ENCODE data around the gene TMEM147.
A peak's percentile ranks its signal among the peaks of the same experiment; 100 is the strongest.

TMEM147 gene

DNA sequence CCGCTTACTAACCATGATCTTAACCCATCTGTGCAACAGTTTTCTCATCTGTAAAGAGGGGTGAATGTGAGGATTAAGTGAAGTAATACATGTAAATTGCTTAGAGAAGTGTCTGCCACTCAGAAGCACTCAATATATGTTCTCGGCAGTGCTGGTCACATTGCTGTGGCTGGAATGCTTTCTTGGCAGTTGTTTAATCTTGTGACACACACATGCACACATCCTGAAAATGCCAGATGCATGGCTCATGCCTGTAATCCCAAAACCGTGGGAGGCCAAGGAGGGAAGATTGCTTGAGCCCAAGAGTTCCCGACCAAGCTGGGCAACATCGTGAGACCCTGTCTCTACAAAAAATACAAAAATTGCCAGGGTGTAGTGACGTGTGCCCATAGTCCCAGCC is 27.1 kb upstream of the TMEM147 start:
- no peak for DNase-seq (ENCODE audit: extremely low read depth in 1 of 2, low read depth in 1 of 2)

DNA sequence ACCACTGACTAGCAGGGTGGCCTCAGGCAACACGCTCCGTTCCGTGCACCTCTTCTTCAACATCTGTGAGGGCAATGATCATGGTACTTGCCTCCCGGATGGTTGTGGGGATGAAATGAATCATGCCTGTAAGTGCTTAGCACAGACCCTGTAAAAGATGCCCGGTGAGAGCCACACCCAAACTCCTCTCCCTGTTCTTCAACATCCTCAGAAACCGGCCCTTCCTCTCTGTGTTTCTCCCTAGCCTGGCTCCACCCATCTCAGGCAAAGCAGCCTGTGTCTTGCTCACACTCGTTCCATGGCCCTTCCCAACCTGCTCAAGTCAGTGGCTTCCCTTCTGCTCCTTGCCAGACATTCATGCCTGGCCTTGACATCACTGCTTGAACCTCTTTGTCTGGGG is 26.1 kb upstream of the TMEM147 start:
- no peak for DNase-seq (ENCODE audit: extremely low read depth in 1 of 2, low read depth in 1 of 2)

DNA sequence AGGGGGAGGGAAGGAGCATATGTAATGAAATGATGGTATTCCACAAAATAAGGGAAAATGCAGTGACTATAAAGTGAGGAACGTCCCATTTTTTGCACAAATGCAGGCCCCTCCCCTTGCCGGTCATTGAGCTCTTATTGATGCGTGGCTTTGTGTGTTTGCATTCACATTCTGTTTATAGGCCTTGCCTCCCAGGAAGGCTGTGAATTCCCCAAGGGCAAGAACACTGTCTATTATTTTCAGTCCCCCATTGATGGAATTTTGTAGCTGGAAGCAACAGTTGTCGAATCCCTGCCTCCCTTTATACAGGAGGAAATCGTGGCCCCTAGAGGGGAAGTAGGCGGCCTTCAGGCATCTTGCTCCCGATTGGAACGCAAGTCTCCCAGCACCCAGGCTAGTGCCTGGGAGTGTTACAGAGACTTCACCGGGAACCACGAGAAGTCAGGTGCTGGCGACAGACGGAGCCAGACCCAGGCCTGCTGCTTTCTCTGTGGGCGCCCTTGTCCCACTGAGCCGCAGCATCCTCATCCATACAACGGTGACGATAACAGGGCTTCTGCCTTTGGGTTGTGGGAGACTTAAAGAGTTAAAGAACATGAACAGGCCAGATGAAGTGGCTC is 24.2 kb upstream of the TMEM147 start:
- DNase-seq (ENCODE audit: extremely low read depth in 1 of 2, low read depth in 1 of 2), result no peak

DNA sequence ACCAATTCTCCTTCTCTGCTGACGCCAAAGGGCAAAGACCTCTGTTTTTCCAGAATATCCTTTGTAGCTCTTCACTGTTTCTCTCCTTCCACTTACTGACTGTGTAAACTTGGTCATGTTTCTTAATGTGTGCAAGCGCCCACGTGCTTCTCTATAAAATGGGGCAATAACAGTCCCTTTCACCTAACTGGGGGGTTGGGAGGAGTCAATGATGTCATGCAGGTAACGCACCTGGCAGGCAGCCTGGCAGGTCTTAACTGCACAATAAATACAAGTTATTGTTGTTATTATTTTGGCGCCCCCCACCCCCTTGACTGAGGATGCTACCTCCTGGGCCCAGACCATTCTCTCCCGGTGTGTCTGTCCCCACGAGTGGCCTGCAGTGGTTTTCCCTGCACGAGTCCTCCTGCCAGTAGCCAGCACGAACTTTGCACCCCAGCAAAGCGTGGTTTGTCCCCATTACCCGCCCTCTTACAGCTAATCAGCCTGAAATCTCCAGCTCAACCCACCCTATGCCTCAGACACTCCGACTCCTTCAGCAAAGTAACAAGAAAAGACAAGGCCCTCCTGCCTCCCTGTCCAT is 22.6 kb upstream of the TMEM147 start:
- no peak for DNase-seq (ENCODE audit: extremely low read depth in 1 of 2, low read depth in 1 of 2)

DNA sequence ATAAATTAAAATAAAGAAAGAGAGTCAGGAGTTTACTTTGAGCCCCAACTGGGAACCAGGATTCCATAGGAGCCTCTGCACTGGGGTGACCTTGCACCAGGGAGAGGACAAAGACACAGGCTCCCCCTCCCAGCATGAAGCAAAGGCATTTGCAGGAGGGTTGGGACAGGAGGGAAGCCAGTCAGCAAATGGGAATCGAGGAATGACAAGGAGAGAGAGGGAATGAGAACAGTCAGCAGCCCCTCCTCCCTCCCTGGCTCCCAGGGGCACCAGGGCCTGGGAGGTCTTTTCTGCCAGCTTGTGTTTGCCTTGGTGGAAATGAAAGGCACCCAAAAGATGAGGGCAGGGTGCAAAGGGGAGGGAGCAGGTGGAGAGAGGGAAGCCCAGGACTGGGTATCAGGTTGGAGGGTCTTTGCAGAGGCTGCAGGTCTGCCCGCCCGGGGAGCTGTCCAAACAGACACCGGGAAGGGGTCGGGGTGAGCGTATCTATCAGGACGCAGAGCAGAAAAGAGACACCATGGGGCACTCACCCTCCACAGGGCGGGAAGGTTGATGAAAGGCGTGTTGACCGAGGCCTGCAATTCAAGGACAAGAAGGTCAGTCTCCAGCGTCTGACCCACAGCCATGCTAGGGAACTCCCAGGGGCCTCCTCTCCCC is 21.1 kb upstream of the TMEM147 start:
- no peak for DNase-seq (ENCODE audit: extremely low read depth in 1 of 2, low read depth in 1 of 2)

DNA sequence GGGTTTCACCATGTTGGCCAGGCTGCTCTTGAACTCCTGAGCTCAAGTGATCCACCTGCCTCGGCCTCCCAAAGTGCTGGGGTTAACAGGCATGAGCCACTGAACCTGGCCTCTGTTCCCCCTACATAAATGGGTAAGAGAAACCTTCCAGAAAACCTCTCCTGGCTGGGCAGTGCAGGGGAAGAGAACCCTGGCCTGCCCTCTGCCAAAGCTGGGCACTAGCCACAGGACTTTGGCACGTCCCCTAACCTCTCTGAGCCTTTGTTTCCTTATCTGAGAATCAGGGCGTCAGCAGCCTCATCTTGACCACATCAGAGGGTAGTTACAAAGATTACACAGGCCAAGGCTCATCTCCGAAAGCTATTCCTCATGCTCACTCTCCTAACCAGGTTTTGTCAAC is 19.6 kb upstream of the TMEM147 start:
- no peak for DNase-seq (ENCODE audit: extremely low read depth in 1 of 2, low read depth in 1 of 2)

DNA sequence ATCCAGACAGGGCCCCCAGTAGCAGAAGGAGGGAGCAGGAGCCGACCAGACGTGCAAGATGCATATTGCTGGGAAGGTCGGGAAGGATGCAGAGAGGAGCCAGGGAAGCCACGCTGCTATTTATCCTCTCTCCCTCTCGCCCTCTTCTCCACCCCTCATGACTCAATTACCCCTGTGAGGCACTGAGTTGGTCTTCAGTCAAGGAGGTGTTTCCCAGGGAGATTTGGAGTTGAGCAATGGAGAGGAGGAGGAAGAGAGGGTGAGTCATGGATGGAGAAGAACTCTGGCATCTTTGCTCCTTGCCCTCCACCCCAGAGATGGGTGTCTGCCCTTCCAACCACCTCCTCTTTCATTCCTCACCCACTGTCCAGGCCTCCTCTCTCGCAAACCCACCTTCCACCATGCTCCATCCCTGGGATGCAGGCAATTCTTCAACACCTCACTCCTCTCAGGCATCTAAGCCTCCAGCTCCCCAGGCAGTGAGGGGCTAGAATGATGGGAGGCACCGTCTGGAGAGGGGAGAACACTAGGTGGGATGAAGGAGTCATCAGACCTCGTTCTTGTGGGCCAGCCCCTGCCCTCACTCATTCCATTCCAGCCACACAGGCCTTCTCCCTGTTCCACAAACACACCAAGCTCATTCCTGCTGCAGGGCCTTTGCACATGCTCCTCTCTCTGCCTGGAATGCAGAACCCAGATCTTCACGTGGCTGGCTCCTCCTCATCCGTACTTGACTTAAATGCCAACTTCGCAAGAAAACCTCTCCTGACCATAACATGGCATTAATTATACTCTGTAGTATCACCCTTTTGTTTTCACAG is 17.0 kb upstream of the TMEM147 start, which contains the start of gene SBSN:
Gene SBSN (minus strand): TSS at position 94 of the 821 bp plus-strand sequence. CDS start 30 bp downstream, at position 64.
- no peak for DNase-seq (ENCODE audit: extremely low read depth in 1 of 2, low read depth in 1 of 2)

DNA sequence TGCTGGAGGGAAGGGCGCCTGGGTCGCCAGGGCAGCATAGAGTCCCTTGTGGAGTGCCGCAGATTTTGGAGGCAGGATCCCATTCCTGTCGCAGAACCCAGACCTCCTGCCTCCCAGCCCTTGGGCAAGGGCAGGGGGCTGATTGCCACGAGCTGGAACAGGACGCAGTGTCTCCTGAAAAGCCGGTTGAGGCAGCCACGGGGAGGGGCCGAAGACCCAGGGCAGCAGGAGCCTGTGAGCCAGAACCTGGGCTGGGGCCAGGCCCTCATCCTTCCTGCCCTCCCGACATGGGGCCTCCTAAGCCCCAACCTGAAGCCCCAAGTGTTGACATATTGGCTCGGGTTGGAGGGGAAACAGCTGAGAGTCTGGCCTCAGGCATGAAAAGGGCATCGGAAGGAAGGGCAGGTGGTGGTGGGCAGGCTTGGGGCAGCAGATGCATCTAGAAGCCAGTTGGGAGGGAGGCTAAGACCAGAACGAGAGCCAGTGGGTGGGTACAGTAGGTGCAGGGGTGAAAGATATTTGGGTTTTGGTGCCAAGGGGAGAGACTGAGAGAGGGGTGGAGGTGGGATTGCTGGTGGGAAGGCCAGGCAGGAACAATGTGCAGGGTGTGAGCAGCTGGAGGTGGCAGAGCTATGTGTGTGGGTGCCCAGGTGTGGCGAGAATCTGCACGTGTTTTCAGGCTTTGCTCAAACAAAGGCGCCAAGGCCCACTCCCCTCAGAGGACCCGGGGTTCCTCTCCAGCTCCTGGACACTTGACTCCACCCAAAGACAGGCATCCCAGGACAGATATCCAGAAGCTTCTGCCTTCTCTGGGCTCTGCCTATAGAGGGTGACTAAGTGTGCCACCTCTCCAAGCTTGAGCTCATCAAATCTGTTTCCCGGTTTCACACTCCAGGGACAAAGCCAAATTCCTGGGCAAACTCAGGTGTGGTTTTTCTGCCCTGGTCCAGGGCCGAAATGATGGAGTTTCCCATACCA is 15.9 kb upstream of the TMEM147 start:
- no peak for DNase-seq (ENCODE audit: extremely low read depth in 1 of 2, low read depth in 1 of 2)

DNA sequence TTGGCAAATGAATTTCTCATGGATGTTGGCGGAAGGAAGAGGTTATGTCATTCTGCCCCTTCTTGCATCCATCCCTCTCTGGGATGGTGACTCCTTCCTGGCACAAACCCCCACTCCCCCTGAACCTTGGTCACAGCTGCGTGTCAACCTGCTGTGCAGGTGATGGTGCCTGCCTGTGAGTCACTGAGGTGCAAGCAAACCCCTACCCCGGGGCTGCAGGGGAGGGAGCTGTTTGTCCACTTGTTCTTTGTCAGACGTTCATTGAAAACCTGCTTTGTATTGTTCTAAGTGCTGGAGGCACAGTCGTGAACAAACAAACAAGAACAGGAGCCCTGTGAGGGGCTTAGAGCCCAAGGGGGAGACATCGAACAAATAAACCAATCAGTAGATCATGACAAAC is 14.1 kb upstream of the TMEM147 start:
- no peak for DNase-seq (ENCODE audit: extremely low read depth in 1 of 2, low read depth in 1 of 2)

DNA sequence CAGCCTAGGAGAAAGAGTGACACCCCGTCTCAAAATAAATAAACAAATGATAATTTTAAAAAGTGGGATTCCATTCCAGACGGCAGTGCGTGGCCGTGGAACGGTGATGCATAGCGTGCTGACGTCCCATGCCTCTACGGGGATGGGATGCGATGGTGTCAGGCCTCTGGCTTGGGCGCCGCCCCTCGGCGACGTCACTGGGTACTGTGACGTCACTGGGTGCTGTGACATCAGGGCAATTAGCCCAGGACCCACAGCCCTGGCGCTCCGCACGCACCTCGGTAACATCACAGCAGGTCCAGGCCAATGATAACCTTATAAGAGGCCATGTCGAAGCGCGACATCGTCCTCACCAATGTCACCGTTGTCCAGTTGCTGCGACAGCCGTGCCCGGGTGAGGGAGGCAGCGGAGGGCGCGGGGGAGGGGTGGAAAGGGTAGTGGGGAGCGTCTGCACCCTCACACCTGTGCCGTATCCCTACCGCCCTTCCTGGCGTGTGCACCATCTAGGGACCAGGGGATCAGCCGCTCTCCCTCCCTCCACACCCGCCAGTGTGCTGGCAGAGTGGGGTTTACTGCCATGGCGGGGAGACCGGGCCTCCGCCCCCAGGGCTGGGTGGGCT is 12.1 kb upstream of the TMEM147 start, which contains the start of gene GAPDHS:
Gene GAPDHS (plus strand): TSS at position 256 of the 621 bp plus-strand sequence. CDS start 72 bp downstream, at position 328.
- DNase-seq (ENCODE audit: extremely low read depth in 1 of 2, low read depth in 1 of 2), result no peak

DNA sequence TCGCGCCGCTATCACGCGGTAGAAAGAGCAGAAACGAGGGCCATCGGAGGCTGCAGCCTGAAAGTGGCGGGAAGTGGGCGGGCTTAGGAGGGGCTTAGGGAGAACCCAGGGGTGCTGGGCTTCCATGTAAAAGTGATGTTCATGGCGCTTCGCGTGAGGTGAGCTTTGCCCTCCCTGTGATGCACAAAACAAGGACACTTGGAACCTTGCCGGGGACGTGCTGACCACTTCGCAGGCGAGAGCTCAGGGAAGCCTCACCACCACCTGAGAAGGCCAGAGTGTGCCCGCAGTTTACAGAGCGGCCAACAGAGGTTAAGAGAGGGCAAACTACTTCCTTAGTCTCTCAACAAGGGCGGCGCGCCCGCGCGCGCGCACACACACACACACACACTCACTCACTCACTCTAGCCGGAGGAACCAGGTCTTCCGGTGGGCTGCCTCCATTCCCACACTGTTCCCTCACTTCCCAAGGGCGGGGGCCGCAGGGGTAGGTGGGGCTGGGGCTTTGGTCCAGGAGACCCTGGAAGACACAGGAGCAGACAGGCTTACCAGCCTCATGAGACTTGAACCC is 11.5 kb upstream of the TMEM147 start:
- peak in 1 of 2 donors; percentile 25 for DNase-seq (ENCODE audit: extremely low read depth in 1 of 2, low read depth in 1 of 2)

DNA sequence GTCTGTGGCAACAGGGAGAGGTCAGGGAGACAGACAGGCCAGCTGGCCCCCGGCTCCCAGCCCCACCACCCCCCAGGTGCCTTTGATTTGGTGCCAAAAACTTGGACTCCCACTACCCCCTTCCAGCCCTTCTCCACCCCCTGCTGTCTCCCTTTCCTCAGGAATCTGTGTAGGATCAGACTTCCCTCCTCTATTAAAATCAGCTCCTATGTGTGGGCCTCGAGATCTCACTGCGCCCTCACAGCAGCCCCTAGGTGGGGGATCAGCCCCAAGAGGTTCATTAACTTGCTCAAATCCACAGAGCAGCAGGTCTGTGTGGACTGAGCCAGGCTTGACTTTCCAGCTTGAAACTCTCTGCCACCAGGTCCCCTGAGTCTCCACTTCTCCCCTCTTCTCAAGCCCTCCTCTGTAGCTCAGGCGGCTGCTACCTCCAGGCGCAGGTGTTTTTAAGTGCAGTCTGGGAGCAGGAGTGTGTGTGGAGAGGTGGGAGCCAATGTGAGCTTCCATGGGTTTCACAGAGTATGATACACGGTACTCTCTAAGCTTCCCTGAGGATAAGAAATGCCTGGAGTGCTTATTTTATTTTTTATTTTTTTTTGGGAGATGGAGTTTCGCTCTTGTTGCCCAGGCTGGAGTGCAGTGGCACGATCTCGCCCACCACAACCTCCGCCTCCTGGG is 10.5 kb upstream of the TMEM147 start:
- DNase-seq (ENCODE audit: extremely low read depth in 1 of 2, low read depth in 1 of 2), result no peak

DNA sequence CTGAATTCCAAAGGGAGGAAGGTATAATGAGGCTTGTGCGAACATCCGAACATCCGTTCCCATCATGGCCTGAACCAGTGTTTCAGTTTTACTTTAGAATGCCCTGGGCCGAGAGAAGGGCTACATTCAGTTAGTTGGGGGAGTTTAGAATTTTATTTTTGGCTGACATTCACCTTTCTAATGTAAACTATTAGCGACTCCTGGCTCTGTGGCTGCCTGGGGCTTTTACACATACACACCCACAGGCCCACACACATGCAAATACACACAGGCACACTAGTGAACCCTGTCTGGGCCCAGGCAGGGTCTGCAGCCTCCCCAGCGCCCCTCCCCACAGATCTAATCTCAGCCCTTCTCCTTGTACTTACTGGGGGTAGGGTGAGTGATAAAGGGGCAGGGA is 6.1 kb upstream of the TMEM147 start:
- no peak for DNase-seq (ENCODE audit: extremely low read depth in 1 of 2, low read depth in 1 of 2)

DNA sequence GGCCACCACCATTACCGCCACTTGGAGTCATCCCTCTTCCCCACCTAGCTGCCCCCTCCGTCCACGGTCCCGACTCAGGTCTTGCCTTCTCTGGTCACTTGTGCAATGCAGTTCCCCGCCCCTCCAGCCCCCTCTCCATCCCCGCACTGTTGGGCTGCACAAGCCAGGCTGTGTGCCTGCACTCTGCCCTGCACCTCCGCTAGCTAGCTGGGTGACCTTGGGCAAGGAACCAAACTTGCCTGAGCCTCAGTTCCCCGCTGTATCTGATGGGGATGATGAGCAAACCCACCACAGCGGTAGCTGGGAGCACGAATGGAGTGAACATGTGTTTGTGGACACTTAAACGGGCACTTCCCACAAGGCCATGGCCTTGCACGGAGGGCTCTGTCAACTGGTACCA is 5.6 kb upstream of the TMEM147 start:
- DNase-seq (ENCODE audit: extremely low read depth in 1 of 2, low read depth in 1 of 2), result no peak

DNA sequence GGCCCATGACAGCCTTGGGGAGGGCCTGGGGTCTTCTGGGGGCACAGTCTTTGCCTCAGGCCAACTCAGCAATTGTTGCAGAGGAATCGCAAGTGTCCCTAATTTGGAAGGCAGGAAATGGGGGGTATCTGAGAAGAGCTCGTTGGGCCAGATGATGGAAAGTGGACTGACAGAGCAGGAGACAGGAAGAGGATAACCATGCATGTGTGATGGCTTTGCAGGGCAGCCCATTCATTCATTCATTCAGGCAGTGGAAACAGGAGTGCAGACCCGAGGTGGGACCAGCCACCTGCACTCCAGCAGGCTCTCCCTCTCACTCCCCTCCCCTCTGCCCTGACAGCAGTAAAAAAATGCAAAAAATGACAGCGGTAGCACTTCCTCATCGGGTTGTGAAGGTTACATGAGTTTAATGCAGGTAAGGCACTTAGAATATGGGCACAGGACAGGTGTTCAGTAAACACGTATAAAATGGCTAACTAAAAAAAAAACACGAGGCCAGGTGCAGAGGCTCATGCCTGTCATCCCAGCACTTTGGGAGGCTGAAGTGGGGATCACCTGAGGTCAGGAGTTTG is 5.0 kb upstream of the TMEM147 start:
- DNase-seq (ENCODE audit: extremely low read depth in 1 of 2, low read depth in 1 of 2), result no peak

DNA sequence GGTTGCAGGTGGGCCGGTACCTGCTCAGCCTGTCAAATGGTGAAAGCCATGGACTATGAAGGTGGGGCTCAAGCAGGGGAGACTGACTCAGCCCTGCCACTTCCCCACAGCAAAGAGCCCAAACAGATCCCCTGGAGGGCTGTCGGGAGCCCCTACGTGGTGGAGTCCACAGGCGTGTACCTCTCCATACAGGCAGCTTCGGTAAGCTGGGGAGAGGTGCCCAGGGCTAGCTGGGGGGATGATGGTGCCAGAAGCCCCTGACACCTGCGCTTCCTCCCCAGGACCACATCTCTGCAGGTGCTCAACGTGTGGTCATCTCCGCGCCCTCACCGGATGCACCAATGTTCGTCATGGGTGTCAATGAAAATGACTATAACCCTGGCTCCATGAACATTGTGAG is 3.2 kb upstream of the TMEM147 start:
- DNase-seq (ENCODE audit: extremely low read depth in 1 of 2, low read depth in 1 of 2), result no peak

DNA sequence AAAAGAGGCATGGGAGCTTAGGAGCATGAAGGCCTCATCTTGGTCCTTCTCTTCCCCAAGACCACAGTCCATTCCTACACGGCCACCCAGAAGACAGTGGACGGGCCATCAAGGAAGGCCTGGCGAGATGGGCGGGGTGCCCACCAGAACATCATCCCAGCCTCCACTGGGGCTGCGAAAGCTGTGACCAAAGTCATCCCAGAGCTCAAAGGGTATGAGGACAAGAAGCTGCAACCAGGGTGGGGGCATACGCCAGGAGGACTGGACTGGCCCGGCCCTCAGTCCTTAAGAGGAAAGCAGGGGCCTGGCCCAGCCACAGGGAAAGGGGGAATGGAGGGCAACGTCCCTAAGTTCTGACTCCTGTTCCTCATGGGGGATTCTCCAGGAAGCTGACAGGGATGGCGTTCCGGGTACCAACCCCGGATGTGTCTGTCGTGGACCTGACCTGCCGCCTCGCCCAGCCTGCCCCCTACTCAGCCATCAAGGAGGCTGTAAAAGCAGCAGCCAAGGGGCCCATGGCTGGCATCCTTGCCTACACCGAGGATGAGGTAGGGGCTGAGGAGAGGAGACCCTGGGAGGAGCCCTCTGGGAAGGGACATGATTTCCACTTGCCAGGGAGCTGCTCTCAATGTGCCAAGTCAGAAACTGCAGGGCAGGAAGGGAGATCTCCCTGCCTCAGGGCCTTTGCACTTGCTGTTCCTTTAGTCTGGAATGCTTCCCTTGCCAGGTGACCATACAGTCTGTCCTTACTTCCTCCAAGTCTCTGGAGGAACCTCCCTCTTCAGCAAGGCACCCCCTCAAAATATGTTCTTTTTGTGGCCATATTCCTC is 1.9 kb upstream of the TMEM147 start:
- no peak for DNase-seq (ENCODE audit: extremely low read depth in 1 of 2, low read depth in 1 of 2)

All from activated CD8-positive, alpha-beta memory T cell treated with anti-CD3 and anti-CD28 coated beads for 1 hour (primary cell).